SK-N-SH treated with all-trans-retinoic acid at 6 μM for 48 hours (cell line): Measurements from ENCODE around the gene PCNT.
A peak's percentile ranks its signal among the peaks of the same experiment; 100 is the strongest.

ENCODE experiments used
- ATAC-seq: fragments of 200-7000 bp; cut with Tn5 transposase; 3 replicates; pipeline ENCODE4 v1.9.1; 2020; ENCODE audit warnings: mild to moderate bottlenecking, moderate library complexity
- ARNTL ChIP-seq: fragments of 450-650 bp; formaldehyde crosslinking; IDR thresholded peaks from 2 replicates; pipeline ENCODE4 v1.5.0; 2020; ENCODE audit warnings: low read depth, mild to moderate bottlenecking, moderate library complexity, borderline replicate concordance
- BACH2 ChIP-seq: fragments of 250-450 bp; sonication (Bioruptor Pico); IDR thresholded peaks from 2 replicates; pipeline ENCODE4 v1.9.0; 2021; ENCODE audit warnings: mild to moderate bottlenecking, borderline replicate concordance
- CREB5 ChIP-seq: fragments of 250-450 bp; sonication (Bioruptor Pico); IDR thresholded peaks from 2 replicates; pipeline ENCODE4 v1.5.1; 2020; ENCODE audit warnings: low read depth, mild to moderate bottlenecking, moderate library complexity
- CSDC2 ChIP-seq: fragments of 250-450 bp; sonication (Bioruptor Pico); IDR thresholded peaks from 2 replicates; pipeline ENCODE4 v1.5.0; 2020; ENCODE audit warnings: mild to moderate bottlenecking, moderate library complexity
- GLIS3 ChIP-seq: fragments of 250-450 bp; sonication (Bioruptor Pico); IDR thresholded peaks from 2 replicates; pipeline ENCODE4 v1.5.0; 2020; ENCODE audit warnings: mild to moderate bottlenecking, moderate library complexity
- POU6F1 ChIP-seq: fragments of 250-450 bp; sonication (Bioruptor Pico); IDR thresholded peaks from 2 replicates; pipeline ENCODE4 v1.8.0; 2021; ENCODE audit warnings: low read depth, mild to moderate bottlenecking, moderate library complexity, borderline replicate concordance
- RARB ChIP-seq: fragments of 250-450 bp; sonication (Bioruptor Pico); IDR thresholded peaks from 2 replicates; pipeline ENCODE4 v1.8.0; 2021; ENCODE audit warnings: mild to moderate bottlenecking, moderate library complexity
- SNAI2 ChIP-seq: fragments of 250-450 bp; sonication (Bioruptor Pico); IDR thresholded peaks from 2 replicates; pipeline ENCODE4 v1.5.0; 2020; ENCODE audit warnings: mild to moderate bottlenecking, moderate library complexity
- TCF4 ChIP-seq: fragments of 250-450 bp; sonication (Bioruptor Pico); IDR thresholded peaks from 2 replicates; pipeline ENCODE4 v1.8.0; 2021; ENCODE audit warnings: mild to moderate bottlenecking, moderate library complexity, borderline replicate concordance
- TOX ChIP-seq: fragments of 250-450 bp; sonication (Bioruptor Pico); IDR thresholded peaks from 2 replicates; pipeline ENCODE4 v1.8.0; 2021; ENCODE audit warnings: mild to moderate bottlenecking, moderate library complexity, borderline replicate concordance
- ZFP3 ChIP-seq: fragments of 250-450 bp; sonication (Bioruptor Pico); IDR thresholded peaks from 2 replicates; pipeline ENCODE4 v1.5.0; 2020; ENCODE audit warnings: mild to moderate bottlenecking, moderate library complexity
- ZFP30 ChIP-seq: fragments of 450-650 bp; formaldehyde crosslinking; IDR thresholded peaks from 2 replicates; pipeline ENCODE4 v1.5.0; 2022; ENCODE audit warnings: mild to moderate bottlenecking, moderate library complexity
- ZNF565 ChIP-seq: fragments of 450-650 bp; formaldehyde crosslinking; conservative IDR thresholded peaks from 2 replicates; pipeline ENCODE4 v1.5.0; 2020; ENCODE audit warnings: low read depth, mild to moderate bottlenecking, moderate library complexity
- TF ChIP-seq, protein P1 (sequence below): fragments of 250-450 bp; sonication (Bioruptor Pico); IDR thresholded peaks from 2 replicates; pipeline ENCODE4 v1.5.1; 2021; ENCODE audit warnings: mild to moderate bottlenecking, moderate library complexity
- TF ChIP-seq, protein P2 (sequence below): fragments of 250-450 bp; sonication (Bioruptor Pico); IDR thresholded peaks from 2 replicates; pipeline ENCODE4 v1.8.0; 2020; ENCODE audit warnings: mild to moderate bottlenecking, moderate library complexity, borderline replicate concordance
- TF ChIP-seq, protein P3 (sequence below): fragments of 250-450 bp; sonication (Bioruptor Pico); IDR thresholded peaks from 2 replicates; pipeline ENCODE4 v1.5.0; 2020; ENCODE audit warnings: mild to moderate bottlenecking, moderate library complexity

The PCNT gene

GRCh38 chr21:46320331-46320801, 3.6 kb upstream of the PCNT start:
- no peak for ATAC-seq
- no peak for TF ChIP-seq BACH2
- no peak for TF ChIP-seq ZFP3 (CRISPR knock-in tag)
- TF ChIP-seq, protein P1, sequence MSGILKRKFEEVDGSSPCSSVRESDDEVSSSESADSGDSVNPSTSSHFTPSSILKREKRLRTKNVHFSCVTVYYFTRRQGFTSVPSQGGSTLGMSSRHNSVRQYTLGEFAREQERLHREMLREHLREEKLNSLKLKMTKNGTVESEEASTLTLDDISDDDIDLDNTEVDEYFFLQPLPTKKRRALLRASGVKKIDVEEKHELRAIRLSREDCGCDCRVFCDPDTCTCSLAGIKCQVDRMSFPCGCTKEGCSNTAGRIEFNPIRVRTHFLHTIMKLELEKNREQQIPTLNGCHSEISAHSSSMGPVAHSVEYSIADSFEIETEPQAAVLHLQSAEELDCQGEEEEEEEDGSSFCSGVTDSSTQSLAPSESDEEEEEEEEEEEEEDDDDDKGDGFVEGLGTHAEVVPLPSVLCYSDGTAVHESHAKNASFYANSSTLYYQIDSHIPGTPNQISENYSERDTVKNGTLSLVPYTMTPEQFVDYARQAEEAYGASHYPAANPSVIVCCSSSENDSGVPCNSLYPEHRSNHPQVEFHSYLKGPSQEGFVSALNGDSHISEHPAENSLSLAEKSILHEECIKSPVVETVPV (CRISPR knock-in tag): no peak
- TF ChIP-seq, protein P2, sequence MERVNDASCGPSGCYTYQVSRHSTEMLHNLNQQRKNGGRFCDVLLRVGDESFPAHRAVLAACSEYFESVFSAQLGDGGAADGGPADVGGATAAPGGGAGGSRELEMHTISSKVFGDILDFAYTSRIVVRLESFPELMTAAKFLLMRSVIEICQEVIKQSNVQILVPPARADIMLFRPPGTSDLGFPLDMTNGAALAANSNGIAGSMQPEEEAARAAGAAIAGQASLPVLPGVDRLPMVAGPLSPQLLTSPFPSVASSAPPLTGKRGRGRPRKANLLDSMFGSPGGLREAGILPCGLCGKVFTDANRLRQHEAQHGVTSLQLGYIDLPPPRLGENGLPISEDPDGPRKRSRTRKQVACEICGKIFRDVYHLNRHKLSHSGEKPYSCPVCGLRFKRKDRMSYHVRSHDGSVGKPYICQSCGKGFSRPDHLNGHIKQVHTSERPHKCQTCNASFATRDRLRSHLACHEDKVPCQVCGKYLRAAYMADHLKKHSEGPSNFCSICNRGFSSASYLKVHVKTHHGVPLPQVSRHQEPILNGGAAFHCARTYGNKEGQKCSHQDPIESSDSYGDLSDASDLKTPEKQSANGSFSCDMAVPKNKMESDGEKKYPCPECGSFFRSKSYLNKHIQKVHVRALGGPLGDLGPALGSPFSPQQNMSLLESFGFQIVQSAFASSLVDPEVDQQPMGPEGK (CRISPR knock-in tag): no peak
- no peak for TF ChIP-seq SNAI2

- peak; percentile 0; the same call in 1 of the 3 replicates for ATAC-seq
- TF ChIP-seq ZFP3 (CRISPR knock-in tag) (no peak), ZNF565 (CRISPR knock-in tag) (no peak), RARB (no peak), TOX (CRISPR knock-in tag) (no peak), GLIS3 (CRISPR knock-in tag) (no peak), ZFP30 (CRISPR knock-in tag) (no peak), TCF4 (CRISPR knock-in tag) (no peak), CSDC2 (CRISPR knock-in tag) (no peak), CREB5 (CRISPR knock-in tag) (no peak), BACH2 (no peak), ARNTL (CRISPR knock-in tag) (no peak), POU6F1 (no peak)
- TF ChIP-seq, protein P3, sequence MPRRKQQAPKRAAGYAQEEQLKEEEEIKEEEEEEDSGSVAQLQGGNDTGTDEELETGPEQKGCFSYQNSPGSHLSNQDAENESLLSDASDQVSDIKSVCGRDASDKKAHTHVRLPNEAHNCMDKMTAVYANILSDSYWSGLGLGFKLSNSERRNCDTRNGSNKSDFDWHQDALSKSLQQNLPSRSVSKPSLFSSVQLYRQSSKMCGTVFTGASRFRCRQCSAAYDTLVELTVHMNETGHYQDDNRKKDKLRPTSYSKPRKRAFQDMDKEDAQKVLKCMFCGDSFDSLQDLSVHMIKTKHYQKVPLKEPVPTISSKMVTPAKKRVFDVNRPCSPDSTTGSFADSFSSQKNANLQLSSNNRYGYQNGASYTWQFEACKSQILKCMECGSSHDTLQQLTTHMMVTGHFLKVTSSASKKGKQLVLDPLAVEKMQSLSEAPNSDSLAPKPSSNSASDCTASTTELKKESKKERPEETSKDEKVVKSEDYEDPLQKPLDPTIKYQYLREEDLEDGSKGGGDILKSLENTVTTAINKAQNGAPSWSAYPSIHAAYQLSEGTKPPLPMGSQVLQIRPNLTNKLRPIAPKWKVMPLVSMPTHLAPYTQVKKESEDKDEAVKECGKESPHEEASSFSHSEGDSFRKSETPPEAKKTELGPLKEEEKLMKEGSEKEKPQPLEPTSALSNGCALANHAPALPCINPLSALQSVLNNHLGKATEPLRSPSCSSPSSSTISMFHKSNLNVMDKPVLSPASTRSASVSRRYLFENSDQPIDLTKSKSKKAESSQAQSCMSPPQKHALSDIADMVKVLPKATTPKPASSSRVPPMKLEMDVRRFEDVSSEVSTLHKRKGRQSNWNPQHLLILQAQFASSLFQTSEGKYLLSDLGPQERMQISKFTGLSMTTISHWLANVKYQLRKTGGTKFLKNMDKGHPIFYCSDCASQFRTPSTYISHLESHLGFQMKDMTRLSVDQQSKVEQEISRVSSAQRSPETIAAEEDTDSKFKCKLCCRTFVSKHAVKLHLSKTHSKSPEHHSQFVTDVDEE (CRISPR knock-in tag): no peak
- TF ChIP-seq, all 23 proteins: peak for 0
These were observed 1.4 kb upstream of the PCNT start for GRCh38 chr21:46322351-46323226.

- peak; percentile 1; the same call in 1 of the 3 replicates for ATAC-seq
These were observed 688 bp upstream of the PCNT start for GRCh38 chr21:46323227-46323709.

More at GRCh38 chr21:46323227-46323709, 688 bp upstream of the PCNT start:
- TF ChIP-seq TOX (CRISPR knock-in tag) (no peak), ZNF565 (CRISPR knock-in tag) (no peak), ARNTL (CRISPR knock-in tag) (no peak)
- TF ChIP-seq, protein P2 (CRISPR knock-in tag): no peak
